ENCODE data around the gene PNRC1.

DNA sequence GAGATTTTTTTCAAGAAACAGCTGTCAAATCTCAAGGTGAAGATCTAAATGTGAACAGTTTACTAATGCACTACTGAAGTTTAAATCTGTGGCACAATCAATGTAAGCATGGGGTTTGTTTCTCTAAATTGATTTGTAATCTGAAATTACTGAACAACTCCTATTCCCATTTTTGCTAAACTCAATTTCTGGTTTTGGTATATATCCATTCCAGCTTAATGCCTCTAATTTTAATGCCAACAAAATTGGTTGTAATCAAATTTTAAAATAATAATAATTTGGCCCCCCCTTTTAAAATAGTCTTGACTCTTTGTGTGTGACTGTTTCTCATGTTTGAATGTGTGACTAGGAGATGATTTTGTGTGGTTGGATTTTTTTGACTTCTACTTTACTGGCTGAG is 4.0 kb downstream of the PNRC1 start:
- TF ChIP-seq, protein P1, sequence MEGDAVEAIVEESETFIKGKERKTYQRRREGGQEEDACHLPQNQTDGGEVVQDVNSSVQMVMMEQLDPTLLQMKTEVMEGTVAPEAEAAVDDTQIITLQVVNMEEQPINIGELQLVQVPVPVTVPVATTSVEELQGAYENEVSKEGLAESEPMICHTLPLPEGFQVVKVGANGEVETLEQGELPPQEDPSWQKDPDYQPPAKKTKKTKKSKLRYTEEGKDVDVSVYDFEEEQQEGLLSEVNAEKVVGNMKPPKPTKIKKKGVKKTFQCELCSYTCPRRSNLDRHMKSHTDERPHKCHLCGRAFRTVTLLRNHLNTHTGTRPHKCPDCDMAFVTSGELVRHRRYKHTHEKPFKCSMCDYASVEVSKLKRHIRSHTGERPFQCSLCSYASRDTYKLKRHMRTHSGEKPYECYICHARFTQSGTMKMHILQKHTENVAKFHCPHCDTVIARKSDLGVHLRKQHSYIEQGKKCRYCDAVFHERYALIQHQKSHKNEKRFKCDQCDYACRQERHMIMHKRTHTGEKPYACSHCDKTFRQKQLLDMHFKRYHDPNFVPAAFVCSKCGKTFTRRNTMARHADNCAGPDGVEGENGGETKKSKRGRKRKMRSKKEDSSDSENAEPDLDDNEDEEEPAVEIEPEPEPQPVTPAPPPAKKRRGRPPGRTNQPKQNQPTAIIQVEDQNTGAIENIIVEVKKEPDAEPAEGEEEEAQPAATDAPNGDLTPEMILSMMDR (IDR thresholded peaks at IDR 0.05; ENCODE audit: insufficient read depth, low read length) = no peak
- TF ChIP-seq, protein P2, sequence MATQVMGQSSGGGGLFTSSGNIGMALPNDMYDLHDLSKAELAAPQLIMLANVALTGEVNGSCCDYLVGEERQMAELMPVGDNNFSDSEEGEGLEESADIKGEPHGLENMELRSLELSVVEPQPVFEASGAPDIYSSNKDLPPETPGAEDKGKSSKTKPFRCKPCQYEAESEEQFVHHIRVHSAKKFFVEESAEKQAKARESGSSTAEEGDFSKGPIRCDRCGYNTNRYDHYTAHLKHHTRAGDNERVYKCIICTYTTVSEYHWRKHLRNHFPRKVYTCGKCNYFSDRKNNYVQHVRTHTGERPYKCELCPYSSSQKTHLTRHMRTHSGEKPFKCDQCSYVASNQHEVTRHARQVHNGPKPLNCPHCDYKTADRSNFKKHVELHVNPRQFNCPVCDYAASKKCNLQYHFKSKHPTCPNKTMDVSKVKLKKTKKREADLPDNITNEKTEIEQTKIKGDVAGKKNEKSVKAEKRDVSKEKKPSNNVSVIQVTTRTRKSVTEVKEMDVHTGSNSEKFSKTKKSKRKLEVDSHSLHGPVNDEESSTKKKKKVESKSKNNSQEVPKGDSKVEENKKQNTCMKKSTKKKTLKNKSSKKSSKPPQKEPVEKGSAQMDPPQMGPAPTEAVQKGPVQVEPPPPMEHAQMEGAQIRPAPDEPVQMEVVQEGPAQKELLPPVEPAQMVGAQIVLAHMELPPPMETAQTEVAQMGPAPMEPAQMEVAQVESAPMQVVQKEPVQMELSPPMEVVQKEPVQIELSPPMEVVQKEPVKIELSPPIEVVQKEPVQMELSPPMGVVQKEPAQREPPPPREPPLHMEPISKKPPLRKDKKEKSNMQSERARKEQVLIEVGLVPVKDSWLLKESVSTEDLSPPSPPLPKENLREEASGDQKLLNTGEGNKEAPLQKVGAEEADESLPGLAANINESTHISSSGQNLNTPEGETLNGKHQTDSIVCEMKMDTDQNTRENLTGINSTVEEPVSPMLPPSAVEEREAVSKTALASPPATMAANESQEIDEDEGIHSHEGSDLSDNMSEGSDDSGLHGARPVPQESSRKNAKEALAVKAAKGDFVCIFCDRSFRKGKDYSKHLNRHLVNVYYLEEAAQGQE (IDR thresholded peaks at IDR 0.05; ENCODE audit: insufficient replicate concordance, low read depth) = no peak
- TF ChIP-seq GABPA (IDR thresholded peaks at IDR 0.05; ENCODE audit: low read depth) = no peak

All from HL-60 (cell line).